HG02610 (cell line): ENCODE measurements around the gene DYNC1H1.

Experiments
- ATAC-seq: cut with Tn5 transposase; IDR thresholded peaks from one replicate; pipeline ENCODE4 v1.9.1; 2021; ENCODE audit warnings: mild to moderate bottlenecking, moderate library complexity; ENCODE audit not compliant: unreplicated experiment

Gene DYNC1H1

DNA sequence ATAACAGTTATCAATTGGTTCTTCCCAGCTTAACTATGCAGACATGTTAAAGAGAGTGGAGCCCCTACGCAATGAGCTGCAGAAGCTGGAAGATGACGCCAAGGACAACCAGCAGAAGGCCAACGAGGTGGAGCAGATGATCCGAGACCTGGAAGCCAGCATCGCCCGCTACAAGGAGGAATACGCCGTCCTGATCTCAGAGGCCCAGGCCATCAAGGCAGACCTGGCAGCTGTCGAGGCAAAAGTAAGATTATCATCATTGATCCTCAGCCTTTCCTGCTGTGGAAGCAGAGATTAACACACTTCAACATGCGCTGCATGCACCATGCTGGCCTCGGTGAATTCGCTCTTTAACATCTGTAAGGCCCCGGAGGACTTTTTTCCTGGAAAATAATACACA is 68.9 kb downstream of the DYNC1H1 start:
- ATAC-seq = no peak

DNA sequence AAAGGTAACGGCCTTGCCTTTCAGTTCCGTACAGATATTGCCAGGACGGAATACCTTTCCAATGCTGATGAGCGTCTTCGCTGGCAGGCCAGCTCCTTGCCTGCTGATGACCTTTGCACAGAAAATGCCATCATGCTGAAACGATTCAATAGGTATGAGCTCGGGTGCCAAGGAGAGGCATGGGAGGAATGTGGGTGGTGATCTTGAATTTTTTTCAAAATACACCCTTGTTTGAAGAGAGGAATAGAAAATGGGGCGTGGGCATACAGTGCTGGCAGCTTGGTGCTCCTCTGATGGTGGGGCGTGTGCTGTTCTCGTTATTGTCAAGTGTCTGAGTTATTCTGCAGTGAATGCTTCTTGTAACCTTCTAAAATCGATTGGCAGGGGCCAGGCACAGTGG is 69.9 kb downstream of the DYNC1H1 start:
- no peak for ATAC-seq

DNA sequence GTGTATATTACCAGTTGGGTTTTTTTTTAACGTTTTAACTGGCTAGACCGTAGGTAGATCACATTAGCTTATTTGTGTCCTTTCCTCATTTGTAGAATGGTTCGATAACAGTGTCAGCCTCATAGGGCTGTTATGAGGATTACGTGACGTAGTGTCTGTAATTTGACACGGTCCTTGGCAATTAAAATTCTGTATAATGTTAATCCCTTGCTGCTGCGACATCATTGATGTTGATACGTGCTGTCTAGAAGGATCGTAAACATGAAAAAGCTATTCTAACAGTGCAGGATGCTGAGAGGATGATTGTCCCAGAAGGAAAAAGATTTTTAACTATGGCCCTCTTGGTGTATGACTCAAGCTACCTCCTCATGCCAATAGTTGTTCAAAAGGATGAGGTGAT is 71.5 kb downstream of the DYNC1H1 start:
- no peak for ATAC-seq

DNA sequence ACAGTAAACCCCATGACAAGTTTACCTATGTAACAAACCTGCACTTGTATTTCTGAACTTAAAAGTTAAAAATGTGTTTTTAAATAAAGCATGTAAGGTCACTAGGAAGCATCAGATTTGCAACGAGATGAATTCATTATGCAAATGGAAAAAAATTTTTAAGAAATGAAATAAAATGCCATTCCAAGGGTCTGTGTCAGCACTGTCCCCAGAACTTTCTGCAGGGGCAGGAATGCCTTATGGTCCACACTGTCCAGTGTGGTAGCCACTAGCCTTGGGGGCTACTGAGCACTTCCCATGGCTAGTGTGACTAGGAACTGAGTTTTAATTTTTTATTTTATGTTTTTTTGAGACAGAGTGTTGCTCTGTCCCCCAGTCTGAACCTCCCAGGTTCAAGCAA is 73.3 kb downstream of the DYNC1H1 start:
- no peak for ATAC-seq

DNA sequence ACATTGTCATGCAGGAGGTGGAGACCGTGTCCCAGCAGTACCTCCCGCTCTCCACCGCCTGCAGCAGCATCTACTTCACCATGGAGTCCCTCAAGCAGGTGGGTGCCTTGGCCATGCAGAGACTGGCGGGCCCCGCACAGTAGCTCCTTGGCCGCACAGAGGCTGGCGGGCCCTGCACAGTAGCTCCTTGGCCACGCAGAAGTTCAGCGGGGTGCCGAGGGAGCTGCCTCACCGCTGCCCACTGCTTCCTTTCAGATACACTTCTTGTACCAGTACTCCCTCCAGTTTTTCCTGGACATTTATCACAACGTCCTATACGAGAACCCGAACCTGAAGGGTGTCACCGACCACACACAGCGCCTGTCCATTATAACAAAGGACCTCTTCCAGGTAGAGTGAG is 74.8 kb downstream of the DYNC1H1 start:
- no peak for ATAC-seq

DNA sequence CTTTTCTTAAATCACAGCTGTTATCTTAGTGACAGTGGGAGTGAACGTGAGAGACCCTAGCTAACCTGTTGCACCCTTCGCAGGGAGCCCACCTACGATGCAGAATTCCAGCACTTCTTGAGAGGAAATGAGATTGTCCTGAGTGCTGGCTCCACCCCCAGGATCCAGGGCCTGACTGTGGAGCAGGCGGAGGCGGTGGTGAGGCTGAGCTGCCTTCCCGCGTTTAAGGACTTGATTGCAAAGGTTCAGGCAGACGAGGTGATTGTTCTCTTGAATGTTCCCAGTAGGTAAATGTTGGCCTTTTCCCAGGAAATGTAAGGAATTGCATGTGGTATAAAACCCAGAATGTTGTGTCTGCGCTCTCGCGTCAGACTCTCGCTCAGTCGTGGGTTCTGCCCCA is 75.8 kb downstream of the DYNC1H1 start:
- no peak for ATAC-seq

DNA sequence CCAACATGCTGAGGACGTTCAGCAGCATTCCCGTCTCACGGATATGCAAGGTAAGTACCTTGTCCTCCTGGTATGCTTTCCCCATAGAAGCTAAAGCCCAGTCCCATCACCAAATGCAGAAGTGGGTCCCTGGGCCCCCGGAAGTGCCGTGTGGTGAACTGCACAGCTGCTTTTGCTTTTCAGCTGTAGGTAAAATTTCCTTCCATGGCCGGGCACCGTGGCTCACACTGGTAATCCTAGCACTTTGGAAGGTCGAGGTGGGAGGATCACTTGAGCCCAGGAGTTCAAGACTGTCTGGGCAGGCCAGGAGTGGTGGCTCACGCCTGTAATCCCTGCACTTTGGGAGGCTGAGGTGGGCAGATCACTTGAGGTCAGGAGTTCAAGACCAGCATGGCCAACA is 78.3 kb downstream of the DYNC1H1 start:
- ATAC-seq = no peak

DNA sequence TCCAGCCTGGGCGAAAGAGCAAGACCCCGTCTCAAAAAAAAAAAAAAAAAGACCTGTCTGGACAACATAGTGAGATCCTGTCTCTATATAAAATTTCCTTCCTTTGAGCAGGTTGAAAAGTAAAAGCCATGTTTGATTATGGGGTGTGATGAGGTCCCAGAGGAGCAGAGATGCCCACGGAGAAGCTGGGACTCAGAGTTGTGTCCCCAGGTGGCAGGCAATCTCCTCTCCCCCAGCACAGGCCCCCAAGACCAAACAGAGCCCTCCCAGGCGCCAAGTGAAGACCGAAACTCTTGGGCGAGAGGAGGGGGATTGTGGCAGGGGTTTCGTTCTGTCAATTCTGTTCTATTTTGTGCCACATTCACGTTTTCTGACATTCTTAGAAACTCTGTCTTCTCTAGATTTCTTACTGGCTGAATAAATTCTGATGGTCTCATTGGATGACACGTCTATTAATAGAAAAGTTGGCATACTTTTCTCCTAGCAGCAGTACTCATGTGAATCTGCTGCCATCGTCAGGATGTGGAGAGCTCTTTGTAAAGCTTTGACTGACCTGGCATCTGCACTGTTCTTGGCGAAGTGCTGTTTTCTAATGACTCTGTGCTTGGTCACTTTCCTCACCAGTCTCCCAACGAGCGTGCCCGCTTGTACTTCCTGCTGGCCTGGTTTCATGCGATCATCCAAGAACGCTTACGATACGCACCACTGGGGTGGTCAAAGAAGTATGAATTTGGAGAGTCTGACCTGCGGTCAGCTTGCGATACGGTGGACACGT is 79.1 kb downstream of the DYNC1H1 start:
- ATAC-seq = no peak

DNA sequence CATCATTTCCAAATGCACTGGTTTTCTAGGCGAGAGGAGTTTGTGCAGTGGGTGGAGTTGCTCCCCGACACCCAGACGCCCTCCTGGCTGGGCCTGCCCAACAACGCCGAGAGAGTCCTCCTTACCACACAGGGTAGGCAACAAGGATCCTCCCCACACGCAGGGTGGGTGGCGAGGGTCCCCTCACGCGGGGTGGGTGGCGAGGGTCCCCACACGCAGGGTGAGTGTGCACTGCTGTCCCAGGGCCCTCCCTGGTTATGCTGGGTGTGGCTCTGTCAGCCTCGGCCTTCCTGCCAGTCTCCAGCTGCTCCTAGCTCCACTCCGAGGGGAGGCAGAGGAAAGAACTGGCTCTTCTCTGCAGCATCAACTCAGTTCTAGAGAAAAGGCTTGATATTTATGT is 80.2 kb downstream of the DYNC1H1 start:
- ATAC-seq = no peak

DNA sequence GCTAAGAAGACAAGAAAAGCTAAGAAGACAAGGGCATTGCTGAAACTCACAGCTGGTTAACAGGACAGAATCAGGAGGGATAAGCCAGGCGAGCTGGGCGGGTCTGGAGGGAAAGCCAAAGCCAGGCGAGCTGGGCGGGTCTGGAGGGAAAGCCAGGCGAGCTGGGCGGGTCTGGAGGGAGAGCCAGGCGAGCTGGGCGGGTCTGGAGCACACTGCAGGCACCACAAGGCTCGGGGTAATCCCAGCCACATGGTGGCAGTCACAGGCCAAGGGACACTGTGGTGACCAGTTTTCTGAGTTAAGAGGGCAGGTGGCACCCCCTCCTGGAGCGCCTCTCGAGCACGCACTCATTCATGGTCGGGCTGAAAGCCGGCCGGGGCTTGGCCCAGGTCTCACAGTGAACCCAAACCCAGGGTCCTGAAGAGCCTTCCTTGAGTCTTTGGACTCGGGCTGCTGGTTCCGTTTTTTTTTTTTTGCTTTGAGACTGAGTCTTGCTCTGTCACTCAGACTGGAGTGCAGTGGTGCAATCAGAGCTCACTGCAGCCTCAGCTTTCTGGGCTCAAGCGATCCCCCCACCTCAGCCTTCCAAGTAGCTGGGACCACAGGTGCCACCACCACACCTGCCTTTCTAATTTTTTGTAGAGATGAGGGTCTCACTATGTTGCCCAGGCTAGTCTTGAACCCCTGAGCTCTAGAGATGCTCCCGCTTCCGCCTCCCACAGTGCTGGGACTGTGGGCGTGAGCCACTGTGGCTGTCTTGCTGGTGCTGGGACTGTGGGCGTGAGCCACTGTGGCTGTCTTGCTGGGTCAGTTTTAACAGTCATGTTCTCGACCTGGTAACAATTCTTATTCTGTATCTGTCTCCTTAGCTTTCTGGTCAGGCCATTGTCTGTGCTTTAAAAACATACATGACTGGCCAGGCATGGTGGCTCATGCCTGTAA is 82.2 kb downstream of the DYNC1H1 start:
- no peak for ATAC-seq

DNA sequence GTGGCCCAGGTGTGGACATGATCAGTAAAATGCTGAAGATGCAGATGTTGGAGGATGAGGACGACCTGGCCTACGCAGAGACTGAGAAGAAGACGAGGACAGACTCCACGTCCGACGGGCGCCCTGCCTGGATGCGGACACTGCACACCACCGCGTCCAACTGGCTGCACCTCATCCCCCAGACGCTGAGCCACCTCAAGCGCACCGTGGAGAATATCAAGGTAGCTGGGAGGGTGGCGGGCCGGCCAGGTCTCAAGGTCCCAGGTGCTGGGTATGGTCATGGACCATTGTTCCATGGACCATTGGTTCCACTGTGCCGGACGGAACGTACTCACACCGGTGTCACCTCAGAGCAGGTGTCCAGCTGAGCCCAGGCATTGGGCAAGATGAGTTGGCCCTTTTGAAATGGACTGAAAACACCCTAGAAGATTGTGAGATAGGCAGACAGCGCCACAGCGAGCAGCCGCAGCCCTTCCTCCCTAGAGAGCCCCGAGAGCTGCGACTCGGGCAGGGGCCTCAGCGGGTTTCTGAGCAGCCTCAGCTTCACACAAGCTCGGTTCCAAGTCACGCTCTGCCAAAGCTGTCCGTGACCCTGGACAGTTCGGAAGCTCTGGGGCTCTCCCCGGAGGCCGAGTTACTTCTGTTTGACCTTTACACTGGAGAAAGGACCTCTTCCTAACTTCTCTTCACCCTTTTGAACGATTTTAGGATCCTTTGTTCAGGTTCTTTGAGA is 83.6 kb downstream of the DYNC1H1 start:
- no peak for ATAC-seq

DNA sequence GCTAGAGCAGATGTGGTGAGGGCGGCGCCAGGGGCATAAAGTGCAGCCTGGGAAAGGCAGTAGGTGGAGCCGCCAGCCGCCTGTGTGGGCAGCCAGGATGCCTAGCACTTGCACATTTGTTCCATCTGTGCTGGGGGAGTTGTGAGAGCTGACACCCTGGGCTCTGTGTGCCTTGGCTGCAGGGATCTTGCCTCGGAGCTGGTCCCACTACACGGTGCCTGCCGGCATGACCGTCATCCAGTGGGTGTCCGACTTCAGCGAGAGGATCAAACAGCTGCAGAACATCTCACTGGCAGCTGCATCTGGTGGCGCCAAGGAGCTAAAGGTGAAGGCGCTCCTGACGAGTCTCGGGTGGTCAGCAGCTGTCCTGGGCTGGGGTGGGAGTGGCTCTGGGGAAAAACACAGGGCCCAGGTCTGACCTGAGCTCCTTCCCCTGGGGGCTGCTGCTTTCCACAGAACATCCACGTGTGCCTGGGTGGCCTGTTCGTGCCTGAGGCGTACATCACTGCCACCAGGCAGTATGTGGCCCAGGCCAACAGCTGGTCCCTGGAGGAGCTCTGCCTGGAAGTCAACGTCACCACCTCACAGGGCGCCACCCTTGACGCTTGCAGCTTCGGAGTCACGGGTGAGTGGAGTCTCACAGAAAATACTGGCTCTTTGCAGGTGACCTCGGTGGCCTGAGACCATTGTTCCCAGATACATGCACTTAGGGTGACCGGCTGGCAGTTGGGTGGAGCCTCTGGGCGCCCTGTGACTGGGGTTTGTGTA is 85.1 kb downstream of the DYNC1H1 start:
- no peak for ATAC-seq

DNA sequence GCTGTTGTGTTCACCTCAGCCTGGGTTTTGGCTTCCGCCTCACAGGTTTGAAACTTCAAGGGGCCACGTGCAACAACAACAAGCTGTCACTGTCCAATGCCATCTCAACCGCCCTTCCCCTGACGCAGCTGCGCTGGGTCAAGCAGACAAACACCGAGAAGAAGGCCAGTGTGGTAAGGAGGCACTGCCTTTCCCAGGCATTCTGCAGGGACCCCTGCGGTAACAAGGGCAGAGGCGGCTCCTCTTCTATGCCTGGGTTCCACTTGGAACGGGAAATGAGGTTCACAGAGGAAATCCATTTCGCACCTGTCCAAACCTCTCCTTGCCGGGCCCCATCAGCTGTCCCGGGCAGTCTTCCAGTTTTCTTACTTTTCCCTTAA is 85.6 kb downstream of the DYNC1H1 start:
- no peak for ATAC-seq

DNA sequence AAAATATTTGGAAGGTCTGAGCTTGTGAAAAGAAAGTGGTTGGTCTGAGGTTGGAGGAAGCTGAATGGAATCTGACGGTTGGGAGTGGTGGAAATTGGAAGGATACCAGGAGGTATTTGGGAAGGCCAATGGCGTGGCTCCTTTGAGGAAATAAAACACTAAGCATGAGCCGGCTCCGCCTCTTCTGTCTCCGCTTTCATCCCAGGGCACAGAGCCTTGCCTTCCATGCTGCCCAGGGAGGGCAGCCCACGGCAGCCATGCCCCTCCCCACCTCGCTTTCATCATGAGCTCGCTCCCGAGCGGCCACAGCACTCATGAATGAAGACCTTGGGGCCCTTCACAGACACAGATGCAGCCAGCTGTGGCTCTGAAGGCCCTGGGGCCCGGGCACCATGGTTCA is 86.3 kb downstream of the DYNC1H1 start:
- ATAC-seq = no peak

DNA sequence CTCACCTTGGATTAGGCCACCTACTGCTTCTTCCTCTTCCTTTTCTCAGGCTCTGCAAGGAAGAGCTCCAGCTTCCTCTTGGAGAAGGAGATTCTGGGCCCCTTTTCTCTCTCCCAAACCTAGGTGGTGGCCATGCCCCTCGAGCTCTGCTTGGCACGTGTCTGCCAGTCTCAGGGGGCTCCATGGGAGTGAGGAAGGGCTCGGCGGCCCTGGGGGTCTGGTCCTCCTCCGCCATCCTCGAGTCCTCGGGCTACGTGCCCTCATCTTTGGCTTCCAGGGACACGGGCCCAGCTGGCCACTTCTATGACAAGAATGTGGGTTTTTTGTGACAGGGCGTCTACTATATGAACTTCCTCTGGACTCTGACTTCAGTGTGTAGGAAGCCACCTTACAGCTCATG is 88.1 kb downstream of the DYNC1H1 start:
- no peak for ATAC-seq

DNA sequence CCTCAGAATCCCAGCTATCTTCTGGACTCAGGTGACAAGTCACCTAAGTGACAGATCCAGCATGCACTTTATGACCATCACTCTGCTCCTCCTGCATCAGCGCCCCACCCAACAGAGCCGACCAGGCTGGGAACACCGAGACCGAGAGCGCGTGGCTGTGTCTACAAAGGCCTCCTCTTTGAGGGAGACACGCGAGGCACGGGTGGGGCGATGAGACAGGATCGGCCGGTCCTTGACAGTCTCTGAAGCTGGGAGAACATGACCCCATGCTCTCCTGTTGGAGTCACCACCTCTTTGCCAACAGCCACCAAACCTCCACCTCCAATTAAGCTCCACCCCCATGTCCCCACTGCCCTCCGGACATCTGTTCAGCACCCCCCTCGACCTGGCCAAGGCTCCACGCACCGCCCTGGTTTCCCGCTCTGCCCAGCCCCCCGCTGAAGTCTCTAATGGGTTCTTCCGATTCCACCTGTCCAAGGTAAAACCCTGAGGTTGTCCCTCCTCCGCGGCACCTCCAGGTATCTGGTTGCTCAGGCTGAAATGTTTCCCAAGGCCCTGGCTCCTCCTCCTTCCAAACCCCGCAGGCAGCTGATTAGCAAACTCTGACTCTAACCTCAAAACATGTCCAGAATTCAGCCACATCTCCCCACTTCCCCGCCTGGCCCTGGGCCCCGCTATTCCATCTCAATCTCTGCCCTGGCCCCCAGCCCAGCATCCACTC is 91.0 kb downstream of the DYNC1H1 start:
- no peak for ATAC-seq

DNA sequence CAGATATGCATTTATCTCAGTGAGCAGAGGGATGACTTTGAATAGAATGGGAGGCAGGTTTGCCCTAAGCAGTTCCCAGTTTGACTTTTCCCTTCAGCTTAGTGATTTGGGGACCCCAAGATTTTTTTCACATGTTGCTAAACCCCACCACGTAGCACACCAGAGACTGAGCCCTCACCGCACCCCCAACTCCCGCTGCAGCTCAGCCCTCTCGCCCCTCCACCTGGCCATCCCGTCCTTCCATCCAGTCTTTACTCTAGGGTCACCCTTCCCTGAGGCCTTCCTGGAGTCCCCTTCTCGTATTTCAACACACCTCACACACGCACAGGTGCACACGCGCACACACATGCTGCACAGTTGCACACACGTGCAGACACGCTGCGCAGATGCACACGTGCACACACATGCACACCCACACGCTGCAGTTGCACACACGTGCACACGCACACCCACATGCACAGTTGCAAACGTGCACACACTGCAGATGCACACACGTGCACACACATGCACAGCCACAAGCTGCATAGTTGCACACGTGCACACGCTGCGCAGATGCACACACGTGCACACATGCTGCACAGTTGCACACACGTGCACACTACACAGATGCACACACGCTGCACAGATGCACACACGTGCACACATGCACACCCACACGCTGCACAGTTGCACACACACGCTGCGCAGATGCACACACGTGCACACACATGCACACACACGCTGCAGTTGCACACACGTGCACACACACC is 92.5 kb downstream of the DYNC1H1 start:
- no peak for ATAC-seq

DNA sequence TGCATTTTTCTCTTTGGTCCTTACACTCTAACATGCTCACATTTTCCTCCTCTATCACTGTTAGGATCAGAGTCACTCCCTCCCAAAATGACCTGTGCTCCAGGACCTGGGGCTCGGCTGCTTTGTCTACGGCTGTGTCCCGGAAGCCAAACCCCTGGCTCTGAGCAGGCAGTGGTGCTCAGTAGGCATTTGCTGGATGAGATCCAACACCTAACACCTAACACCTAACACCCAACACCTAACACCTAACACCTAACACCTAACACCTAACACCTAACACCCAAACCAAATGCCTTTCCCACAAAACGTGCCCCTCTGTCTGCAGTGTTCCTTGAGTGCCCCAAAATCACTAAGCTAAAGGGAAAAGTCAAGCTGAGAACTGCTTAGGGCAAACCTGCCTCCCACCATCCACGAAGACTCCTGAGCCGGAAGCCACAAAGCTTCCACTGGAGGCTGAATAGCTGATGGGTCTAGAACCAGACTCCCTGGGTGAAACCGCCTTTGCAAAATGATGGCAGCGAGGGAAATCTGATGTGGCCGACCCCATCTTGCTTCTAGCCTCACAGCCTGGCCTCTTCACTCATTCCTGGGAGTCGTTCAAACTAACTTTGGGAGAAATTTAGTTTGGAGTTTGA is 93.2 kb downstream of the DYNC1H1 start:
- ATAC-seq = no peak

DNA sequence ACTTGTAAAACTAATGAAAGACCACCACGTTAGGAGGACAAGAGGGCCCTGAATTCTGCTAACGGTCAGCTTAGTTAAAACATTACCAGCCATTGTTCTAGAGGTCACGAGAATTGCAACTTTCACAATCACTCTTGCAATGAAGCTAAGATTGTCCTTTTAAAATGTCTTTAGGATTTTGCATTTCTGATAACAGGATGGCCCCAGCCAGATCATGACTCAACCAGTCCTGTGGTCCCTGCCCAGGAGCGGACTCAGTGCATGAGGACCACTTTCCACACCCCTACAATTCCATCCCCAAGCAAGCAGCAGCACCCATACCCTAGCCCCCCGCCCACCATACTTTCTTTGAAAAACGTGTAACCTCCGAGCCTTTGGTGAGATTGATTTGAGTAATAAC is 93.8 kb downstream of the DYNC1H1 start:
- no peak for ATAC-seq
